Measurements from ENCODE around the gene SEMA5A. TPM values are rescaled to one million over a fixed set of nuclear protein-coding genes. Genes with fewer than 3 reads are reported as not detected.

Gene SEMA5A
- total and polyA plus RNA-seq, 8 donors, result 18.2 to 29.5 (median 20.8) TPM

DNA sequence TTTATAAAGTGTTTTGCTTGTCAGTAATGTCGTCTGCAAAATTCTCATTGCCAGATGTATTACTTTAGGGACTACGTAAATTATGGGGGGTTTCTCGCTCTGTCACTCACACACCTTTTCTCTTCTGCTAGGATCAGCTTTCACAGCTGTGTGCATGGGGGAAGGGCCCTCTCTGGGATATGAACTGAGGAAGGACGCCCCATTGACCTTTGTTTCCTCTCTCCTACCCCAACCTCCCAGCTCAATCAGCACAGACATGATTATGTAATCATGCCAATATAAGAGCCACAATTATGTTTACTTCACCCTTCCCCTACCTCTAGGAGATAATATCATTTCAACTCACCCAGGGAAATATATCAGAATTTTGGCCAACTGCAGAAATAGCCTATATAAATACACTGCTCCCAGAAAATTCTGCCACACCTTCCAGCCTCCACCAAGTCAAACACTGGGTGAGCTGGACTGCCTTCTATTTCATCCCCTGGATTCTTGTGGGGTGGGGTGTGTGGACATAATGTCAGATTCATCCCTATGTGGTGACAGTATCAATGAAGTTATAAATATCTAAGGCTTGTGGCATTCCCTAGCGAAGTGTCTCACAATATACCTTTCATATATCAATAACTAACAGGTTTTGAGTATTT lies 12.6 kb upstream of the SEMA5A start:
- Histone ChIP-seq H3K9me3 (no peaks in the 10 kb centered on the region), H3K27ac (no peak overlapping the region), H3K4me1 (no peaks in the 10 kb centered on the region), H3K4me3 (no peak overlapping the region), H3K36me3 (no peaks in the 10 kb centered on the region), H3K27me3 (no peaks in the 10 kb centered on the region)
- no peak for TF ChIP-seq CTCF (IDR thresholded peaks at IDR 0.05)
- no peak for DNase-seq
- no peak for ATAC-seq
- intact Hi-C loops (cut with DNase I), result no loop called here

DNA sequence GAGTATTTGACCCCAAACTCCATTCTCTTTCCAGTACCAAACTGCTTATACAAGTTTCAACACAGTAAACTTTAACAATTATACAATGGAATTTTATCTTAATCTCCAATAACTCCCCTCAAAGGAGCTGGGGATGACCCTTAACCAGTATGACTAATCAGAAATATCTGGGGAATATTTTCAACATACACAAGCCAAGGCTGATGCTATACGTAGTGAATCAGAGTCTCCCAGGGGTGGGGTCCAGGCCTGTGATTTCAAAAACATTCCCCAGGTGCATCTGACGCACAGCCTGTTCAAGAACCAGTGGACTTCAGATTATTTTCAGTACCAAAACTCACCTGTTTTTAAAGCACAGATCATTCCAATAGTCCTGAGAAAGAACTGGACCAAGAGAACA lies 11.8 kb upstream of the SEMA5A start:
- H3K36me3 ChIP-seq, result no peaks in the 10 kb centered on the region
- intact Hi-C loops (cut with DNase I), result no loop called here
- no peak for DNase-seq
- no peak overlapping the region for H3K27ac ChIP-seq
- no peaks in the 10 kb centered on the region for H3K4me1 ChIP-seq
- no peak overlapping the region for H3K4me3 ChIP-seq
- ATAC-seq, result no peak
- H3K9me3 ChIP-seq, result no peaks in the 10 kb centered on the region
- no peak for TF ChIP-seq CTCF (IDR thresholded peaks at IDR 0.05)
- H3K27me3 ChIP-seq, result no peaks in the 10 kb centered on the region

DNA sequence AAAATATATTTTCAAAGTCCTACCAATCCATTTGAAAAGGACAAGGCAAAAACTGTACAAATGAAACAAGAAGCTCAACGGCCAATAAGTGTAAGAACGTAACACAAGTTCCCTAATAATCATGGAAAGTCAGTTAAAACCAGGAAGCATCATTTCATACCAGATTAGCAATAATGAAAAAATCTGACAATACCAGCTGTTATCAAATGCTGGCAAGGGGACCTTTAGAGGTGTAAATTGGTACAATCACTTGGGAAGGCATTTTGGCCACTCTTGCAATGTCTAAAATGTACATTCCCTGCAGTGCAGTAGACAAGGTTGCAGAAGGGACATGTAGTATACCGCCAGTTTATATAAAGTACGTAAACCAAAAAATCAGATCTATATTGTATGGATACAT lies 10.1 kb upstream of the SEMA5A start:
- Histone ChIP-seq H3K27me3 (no peaks in the 10 kb centered on the region), H3K36me3 (no peaks in the 10 kb centered on the region), H3K27ac (no peak overlapping the region), H3K4me3 (no peak overlapping the region), H3K9me3 (no peaks in the 10 kb centered on the region), H3K4me1 (no peaks in the 10 kb centered on the region)
- intact Hi-C loops (cut with DNase I), result no loop called here
- DNase-seq (no peak), ATAC-seq (no peak)
- no peak for TF ChIP-seq CTCF (IDR thresholded peaks at IDR 0.05)

GRCh38 chr5:9554122-9554521 lies 8.2 kb upstream of the SEMA5A start:
- Histone ChIP-seq H3K9me3 (no peaks in the 10 kb centered on the region), H3K4me1 (no peaks in the 10 kb centered on the region), H3K4me3 (no peak overlapping the region), H3K27ac (no peak overlapping the region), H3K36me3 (peaks cover 0 to 10% of the 10 kb centered on the region in 2 donors), H3K27me3 (no peaks in the 10 kb centered on the region)
- ATAC-seq, result no peak
- DNase-seq, result no peak
- intact Hi-C loops (cut with DNase I), result no loop called here
- no peak for TF ChIP-seq CTCF (IDR thresholded peaks at IDR 0.05)

- peaks cover 0 to 13% of the 10 kb centered on the region in 2 donors for H3K36me3 ChIP-seq
- H3K27ac ChIP-seq, result no peak overlapping the region
- intact Hi-C loops (cut with DNase I), result no loop called here
- H3K9me3 ChIP-seq, result no peaks in the 10 kb centered on the region
- DNase-seq, result no peak
- no peak for ATAC-seq
- no peak overlapping the region for H3K4me3 ChIP-seq
- no peaks in the 10 kb centered on the region for H3K27me3 ChIP-seq
- TF ChIP-seq CTCF (IDR thresholded peaks at IDR 0.05), result no peak
- no peaks in the 10 kb centered on the region for H3K4me1 ChIP-seq
Observed at GRCh38 chr5:9553561-9553960, 7.7 kb upstream of the SEMA5A start.
